Islet of Langerhans (tissue), 1 donor: Measurements from ENCODE around the gene ACVR1B.

ENCODE experiments used
- FAIRE-seq: peaks from one replicate; lab custom pipeline; 2011; peaks lifted over from hg19 to GRCh38; lab: Jason Lieb, UNC

Gene ACVR1B

DNA sequence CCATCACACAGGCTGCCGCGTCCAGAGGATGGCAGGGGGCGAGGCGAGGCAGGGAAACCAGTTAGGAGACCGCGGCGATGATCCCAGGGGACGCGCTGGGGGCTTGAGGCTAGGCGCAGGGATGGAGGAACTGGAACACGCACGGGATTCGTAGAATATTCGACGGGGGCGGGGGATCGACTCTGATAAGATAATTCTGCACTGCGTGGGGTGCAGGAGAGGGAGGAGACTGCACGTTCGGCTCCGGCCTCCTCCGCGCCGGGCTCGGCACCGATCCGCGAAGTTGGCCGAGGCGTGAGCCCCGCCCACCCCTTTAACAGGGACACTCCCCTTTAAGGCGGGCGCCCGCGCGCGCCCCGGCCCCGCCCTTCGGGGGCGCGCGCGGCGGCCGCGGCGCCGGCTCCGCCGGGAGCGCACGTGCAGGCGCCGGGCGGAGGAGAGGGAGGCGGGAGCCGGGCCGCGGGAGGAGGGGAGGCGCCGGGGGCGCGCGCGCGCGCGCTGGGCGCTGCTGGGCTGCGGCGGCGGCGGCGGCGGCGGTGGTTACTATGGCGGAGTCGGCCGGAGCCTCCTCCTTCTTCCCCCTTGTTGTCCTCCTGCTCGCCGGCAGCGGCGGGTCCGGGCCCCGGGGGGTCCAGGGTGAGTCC lies at the start of gene ACVR1B:
TSS of gene ACVR1B (plus strand) at position 501 of the 644 bp plus-strand sequence. CDS start at position 546, 45 bp downstream.
- no peak for FAIRE-seq

DNA sequence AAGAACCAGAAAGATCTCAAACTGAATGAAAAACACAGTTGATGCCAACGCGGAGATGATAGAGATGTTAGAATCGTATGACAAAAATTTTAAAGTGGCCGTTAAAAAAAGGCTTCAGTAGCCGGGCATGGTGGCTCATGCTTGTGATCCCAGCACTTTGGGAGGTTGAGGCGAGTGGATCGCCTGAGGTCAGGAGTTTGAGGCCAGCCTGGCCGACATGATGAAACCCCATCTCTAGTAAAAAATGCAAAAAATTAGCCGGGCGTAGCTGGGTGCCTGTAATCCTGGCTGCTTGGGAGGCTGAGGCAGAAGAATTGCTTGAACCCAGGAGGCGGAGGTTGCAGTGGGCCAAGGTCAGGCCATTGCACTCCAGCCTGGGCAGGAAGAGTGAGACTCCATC lies 49.6 kb upstream of the ACVR1B start:
- no peak for FAIRE-seq

DNA sequence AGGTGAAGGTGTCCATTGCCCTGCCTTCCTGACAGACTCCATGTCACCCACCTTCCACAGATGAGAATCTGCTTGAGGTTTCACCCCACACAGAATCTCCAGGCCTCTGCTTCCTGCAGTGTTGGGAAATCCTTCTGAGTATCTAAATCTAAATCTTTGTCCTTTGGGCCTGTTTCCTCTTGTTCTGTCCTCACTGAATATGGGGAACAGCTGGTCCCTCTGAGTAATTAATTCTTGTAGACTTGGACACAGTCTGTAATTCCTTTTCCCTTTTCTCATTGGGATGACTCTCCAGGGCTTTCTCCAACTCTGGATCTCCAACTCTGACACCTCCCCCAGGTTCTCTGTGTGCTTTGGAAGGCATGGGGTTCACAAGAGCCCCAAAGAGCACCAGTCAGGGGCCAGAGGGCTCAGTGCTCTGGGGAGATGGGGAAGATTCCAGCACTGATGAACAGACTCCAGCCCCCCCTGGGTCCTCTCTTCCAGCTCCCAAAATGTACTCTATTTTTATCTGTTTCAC lies 46.5 kb upstream of the ACVR1B start:
- FAIRE-seq, result no peak

DNA sequence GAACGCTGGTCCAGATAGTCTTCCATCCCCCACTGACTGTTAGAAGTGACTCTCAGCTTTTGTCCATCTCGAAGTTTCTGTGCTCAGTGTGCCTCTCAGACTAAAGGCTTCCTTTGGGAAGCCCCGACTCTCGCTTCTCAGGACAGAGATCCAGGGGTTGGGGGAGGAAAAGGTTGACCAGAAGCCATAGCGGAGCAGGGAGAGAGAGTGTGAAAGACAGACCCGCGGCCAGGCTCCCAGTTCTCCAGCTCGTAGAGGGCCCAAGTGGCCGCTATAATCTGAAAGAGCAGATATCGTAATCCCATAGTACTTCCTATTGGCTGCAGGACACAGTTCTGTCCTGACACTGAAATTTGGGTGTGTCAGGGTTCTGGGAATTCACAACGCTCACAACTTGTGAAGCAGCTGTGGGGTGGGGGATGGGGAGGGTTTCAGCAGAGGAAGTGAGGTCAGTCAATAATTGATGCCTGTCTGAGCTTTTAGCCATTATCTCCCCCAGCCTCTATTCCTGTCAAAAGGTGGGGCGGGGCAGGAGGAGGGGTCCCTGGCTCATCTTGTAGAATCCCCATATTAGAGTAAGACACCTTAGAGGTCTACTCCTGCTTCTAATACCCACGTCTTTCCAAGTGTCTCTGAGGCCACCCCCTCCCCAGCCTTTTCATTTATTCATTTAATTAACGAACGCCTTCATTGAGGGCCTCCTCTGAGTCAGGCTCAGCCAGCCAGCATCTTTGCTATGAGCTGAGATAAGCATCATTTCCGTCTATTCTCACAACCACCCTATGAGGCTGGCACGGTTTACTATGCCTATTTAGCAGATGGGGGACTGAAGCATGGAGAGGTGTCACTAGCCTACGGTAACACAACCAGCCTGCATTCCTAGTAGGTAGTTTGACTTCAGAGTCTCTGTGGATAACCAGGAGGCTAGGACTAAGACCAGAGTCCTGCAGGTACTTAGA lies 45.7 kb upstream of the ACVR1B start:
- no peak for FAIRE-seq

DNA sequence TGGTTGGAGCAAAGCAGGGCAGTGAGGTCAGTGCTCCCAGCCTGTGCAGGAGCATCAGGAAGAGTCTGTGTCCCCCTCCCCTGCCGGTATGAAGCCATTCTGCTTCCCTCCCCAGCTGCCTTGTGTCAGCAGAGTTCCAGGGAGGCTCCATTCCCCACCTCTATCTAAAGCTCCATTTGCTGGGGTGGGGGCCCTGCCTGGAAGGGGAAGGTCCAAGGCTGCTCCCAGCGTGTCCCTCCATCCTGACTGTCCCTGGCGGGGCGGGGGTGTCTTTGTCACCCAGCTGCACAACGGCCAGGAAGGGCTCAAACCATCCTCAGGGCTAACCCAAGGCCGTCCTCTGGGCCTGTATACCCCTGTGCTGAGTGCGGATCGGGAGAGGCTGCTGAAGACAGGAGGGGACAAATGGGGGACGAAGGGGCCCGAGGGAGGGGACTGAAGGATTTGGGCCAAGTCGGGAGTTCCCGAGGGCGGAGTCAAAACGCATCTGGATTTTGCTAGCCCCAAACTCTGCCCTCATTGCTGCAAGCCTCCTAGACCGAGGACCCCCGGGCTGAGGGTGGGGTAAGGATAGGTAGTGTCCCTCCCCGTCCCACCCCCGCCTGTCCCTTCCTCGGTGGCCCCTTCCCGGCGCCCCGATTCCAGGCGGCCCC lies 44.9 kb upstream of the ACVR1B start:
- FAIRE-seq, result no peak

DNA sequence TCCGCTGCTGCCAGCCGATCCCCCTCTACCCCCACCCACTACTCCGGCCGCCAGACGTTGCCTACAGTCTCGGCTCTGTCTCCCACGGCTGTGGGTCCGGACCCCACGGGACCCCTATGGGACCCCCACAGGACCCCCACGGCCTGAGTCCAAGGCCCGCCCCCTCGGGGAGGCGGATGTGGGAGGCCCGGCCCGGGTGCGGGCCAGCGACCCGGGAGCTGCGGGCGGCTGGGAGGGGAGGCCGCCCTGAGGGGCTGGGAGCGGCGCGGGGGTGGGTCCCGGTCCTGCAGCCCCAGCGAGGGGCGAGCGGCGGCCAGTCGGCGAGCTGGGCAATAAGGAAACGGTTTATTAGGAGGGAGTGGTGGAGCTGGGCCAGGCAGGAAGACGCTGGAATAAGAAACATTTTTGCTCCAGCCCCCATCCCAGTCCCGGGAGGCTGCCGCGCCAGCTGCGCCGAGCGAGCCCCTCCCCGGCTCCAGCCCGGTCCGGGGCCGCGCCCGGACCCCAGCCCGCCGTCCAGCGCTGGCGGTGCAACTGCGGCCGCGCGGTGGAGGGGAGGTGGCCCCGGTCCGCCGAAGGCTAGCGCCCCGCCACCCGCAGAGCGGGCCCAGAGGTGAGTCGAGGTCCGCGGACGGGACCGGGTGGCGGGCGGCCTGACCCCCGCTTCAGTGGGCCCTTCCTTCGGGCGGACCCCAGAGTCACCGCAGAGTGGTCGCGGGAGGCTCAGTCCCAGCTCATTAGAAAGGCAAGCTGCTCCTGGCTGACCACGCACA lies 44.2 kb upstream of the ACVR1B start, which contains the start of gene ACVRL1:
TSS of gene ACVRL1 (plus strand) at position 422 of the 773 bp plus-strand sequence. CDS start 4,971 bp downstream, outside the sequence.
- FAIRE-seq, result no peak

DNA sequence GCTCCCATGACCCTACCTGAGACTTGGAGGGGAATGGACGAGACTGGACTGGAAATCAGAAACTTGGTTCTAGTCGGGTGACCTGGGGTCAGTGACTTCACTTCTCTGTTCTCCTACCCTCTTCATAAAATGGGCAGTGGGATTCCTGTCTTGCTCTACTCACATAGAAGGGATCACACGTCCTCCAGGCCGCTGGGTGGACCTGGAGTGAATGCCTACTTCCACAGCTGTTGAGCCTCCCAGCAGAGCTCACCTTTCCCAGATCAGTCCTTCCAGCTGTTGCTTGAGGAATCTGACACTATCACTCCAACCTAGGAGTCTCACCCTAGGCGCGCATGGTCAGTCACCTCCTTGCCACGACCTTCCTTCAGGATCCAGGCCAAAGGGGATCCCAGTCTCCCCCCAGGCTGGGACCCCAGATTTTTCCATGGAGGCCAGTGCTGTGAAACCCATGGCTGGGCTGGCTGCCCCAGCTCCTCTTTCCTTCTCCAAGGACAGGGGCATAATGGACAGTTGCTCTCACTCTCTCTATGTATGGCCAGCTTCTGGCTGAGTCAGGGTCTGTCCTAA lies 43.6 kb upstream of the ACVR1B start:
- no peak for FAIRE-seq

DNA sequence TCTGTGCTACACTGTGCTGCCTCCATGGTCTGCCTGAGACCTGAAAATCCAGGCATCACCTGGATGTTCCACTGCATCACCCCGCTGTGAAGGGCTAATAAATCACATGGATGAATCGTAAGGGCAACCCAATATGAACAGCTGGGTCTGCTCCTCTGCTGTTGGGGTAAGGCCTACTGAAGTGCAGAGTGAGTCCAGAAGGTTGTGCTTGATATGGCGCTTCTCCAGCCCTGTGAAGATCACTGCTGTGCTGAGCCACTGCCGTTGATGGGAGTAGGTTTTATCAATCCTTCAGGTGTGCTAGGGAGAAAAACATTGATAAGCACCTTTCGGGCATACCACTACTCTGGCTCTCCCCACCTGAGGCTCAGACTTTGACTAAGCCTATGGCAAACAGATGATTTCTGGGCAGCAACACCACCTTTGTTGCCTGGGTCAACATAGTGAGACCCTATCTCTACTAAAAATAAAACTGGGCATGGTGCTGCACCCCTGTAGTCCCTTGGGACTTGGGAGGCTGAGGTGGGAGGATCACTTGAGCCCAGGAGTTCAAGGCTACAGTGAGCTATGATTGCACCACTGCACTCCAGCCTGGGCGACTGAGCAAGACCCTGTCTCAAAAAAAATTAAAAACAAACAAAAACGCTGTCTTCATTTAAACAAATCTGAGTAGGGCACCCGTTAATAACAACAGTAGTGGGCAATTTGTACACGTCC lies 42.5 kb upstream of the ACVR1B start:
- no peak for FAIRE-seq

DNA sequence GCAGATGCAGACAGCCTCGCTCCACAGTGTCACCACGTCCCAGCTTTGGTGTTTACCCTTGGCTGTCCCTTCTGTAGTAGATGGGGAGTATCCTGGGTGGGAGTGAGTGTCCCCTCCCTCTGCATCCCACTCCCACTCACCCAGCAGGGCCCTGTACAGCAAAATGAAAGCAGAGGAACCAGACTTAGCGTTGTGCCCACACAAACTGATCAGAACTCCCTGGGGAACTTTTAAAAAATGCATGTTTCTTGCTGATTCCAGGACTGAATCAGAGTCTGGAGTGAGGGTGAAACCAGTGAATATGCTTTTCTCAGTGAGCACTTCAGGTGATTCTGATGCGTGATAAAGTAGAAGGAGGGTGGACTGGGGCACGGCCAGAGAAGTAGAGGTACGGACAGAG lies 41.3 kb upstream of the ACVR1B start:
- no peak for FAIRE-seq

DNA sequence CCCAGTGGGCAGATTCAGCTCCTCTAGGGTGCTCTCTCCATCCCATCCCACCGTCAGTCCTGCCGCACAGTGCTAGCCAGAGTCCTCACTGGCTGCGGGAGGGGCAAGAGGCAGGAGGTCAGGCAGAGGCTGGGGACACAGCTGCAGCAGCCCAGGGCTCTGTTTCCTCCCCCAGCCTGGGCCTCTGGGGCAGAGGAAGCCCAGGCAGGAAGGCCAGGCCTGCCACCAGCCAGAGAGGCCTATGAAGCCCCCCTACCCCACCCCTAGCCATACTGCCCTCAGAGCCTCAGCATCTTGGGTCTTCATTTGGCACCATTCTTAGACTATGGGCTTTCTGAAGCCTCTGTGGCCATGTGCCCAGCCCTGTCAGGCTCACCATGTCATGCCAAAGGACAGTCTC lies 40.8 kb upstream of the ACVR1B start:
- FAIRE-seq, result no peak

DNA sequence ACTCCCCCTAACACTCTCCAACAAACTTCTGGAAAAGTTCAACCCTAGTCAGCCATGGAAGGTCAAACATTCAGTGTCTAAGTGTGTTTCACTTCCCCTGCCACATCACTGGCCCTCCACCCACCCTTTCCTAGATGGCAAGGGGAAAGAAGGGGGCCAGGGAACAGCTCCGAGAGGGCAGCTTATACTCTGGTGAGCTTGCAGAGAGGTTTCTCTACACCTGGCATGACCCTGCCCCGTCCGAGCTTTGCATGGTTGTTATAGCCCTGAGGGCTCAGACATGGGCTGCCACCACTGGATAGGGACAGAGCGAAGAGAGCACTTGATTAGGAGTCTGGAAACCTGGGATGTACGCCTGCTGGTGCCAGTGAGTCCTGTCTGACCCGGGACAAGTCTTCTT lies 40.2 kb upstream of the ACVR1B start:
- no peak for FAIRE-seq

DNA sequence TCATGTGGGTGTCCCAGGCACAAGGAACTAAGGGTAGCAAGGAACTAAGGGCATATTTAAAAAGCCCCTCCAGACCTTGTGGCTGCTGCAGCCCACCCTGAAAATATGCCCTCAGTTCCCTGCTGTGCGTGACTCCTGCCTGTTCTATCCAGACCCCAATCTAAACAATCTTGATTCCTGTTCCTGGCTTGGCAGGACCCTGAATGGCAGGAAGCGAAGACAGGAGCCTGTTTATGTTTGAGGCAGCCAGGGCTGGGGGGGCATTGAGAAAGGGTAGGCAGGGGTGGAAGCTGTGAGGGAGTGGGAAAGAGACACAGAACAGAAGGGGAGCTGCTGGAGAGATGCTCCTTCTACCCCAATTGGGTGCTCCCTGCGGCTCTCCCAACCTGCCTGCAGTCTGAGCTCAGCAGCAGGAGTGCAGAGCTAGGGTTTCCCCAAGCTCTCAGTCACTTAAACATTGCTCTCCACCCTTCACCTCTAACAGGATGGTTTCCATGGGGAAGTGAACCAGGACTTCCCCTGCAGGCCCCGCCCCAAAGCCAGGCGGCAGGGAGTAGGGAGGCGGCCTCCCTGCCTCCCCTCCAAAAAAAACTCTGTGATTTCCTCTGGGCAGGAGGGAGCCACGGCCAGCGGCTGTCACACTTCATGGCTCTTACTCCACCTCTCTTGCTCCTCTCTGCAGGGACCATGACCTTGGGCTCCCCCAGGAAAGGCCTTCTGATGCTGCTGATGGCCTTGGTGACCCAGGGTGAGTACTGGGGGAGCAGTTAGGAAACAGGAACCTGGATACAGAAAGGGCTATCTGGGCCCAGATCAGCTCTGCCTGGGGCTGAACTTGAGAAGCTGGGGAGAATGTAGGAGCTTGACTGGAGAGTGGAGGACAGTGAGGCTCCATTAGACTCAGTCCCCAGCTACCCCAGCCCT lies 39.4 kb upstream of the ACVR1B start:
- FAIRE-seq, result no peak

DNA sequence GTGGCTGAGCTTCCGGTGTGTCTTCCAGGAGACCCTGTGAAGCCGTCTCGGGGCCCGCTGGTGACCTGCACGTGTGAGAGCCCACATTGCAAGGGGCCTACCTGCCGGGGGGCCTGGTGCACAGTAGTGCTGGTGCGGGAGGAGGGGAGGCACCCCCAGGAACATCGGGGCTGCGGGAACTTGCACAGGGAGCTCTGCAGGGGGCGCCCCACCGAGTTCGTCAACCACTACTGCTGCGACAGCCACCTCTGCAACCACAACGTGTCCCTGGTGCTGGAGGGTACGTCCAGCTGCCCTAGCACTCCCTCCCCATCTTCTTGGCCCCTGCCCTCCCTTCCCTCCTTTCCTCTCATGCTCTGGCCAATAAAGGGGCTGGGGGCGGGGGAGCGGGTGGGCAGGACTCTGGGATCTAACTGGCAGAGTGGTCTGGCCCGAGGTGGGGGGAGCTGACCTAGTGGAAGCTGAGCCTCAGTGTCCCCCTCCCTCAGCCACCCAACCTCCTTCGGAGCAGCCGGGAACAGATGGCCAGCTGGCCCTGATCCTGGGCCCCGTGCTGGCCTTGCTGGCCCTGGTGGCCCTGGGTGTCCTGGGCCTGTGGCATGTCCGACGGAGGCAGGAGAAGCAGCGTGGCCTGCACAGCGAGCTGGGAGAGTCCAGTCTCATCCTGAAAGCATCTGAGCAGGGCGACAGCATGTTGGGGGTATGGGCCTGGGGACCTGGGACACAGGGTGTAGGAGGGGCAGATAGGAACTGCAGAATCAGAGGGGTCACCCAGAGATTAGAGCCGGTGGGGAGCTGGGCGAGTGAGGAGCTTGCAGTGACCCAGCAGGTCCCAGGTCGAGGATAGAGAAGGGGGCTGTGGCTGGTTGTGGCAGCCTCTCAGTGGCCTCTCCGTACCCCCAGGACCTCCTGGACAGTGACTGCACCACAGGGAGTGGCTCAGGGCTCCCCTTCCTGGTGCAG lies 38.1 kb upstream of the ACVR1B start:
- FAIRE-seq, result no peak

DNA sequence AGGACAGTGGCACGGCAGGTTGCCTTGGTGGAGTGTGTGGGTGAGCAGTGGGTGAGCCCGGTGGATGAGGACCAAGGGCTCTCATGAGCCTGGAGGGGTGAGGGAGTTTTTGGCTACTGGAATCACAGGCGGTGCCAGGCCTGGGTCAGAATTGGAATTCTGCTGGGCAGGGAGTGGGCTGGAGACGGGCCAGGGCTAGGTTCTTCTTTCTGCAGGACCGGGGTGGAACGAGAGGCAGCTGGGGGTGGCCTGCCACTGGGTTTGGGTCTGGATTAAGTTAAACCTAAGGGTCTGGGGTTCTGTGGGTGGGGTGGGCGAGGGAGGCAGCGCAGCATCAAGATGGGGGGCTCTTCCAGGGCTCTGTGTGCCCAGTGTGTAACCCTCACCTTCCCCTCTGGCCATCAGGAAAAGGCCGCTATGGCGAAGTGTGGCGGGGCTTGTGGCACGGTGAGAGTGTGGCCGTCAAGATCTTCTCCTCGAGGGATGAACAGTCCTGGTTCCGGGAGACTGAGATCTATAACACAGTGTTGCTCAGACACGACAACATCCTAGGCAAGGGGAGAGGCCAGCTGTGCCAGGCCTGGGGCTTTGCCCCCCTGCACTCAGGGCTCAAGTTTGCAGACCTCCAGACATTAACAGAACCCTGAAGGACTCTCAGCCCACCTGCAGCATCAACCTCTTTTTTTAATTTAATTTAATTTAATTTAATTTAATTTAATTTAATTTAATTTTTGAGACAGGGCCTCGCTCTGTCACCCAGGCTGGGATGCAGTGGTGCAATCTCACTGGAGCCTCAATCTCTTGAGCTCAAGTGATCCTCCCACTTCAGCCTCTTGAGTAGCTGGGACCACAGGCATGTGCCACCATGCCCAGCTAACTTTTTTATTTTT lies 37.2 kb upstream of the ACVR1B start:
- no peak for FAIRE-seq

DNA sequence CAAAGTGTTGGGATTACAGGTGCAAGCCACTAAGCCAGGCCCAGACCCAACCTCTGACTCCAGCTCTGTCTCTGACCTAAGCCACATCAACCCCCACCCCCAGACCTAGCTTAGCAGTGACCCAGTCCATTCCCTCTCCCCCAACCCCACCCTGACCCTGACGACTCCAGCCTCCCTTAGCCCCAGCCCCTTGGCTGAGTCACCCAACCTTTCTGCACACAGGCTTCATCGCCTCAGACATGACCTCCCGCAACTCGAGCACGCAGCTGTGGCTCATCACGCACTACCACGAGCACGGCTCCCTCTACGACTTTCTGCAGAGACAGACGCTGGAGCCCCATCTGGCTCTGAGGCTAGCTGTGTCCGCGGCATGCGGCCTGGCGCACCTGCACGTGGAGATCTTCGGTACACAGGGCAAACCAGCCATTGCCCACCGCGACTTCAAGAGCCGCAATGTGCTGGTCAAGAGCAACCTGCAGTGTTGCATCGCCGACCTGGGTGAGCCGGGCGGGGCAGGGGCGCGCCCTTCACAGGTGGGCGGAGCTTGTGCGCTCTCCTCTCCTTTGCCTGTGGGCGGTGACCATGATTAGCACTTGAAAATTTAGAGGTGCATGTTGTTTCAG lies 36.4 kb upstream of the ACVR1B start:
- FAIRE-seq, result no peak

DNA sequence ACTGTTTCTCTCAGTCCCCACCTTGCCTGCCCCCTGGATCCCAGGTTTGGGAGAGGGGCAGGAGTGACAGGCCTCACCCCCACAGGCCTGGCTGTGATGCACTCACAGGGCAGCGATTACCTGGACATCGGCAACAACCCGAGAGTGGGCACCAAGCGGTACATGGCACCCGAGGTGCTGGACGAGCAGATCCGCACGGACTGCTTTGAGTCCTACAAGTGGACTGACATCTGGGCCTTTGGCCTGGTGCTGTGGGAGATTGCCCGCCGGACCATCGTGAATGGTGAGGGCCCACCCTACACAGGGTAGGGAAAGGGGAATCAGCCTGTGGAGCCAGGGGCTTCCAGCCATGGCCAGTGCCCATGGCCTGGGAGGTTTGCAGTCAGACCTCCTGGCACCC lies 35.5 kb upstream of the ACVR1B start:
- no peak for FAIRE-seq

DNA sequence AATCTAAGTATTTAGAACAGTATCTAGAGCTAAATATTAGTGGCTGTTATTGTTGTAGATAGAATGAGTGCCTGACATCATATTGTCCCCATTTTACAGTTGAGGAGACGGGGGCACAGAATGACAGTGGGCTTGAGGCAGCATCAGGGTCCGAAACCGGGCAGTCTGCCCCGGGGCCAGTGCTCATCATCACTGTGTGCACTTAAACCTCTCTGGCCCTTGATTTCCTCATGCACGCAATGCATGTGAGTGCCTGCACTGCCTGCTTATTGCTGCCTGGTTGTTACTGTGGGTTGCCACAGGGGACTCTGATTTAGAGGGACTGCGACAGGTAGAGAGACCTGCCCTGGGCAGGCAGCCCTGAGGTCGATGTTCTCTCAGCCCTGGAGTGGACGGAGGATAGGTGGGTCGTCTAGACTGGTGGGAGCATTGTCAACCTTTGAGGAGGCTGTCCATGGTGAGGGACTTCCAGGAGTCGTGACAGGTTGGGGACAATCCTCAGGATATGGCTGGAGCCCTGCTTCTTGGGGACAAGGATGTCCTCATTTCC lies 34.4 kb upstream of the ACVR1B start:
- FAIRE-seq, result no peak
